HepG2 (cell line): ENCODE measurements around the gene RPS15A. TPM values are rescaled to one million over a fixed set of nuclear protein-coding genes. Genes with fewer than 3 reads are reported as not detected.

ENCODE experiments used
- AHDC1 ChIP-seq: sonication (generic); formaldehyde crosslinking; IDR thresholded peaks from 2 replicates; pipeline ENCODE4 v1.5.1; 2020; ENCODE audit warnings: mild to moderate bottlenecking, missing genetic modification reagents, borderline replicate concordance
- ARID5B ChIP-seq: IDR thresholded peaks from 2 replicates; pipeline ENCODE4 v1.4.0; 2020; ENCODE audit warnings: mild to moderate bottlenecking, missing genetic modification reagents
- FOXO1 ChIP-seq: sonication (generic); formaldehyde crosslinking; IDR thresholded peaks from 2 replicates; pipeline ENCODE4 v1.4.0; 2020; ENCODE audit warnings: missing genetic modification reagents
- KDM5B ChIP-seq: sonication (generic); formaldehyde crosslinking; IDR thresholded peaks from 2 replicates; pipeline ENCODE4 v1.4.0; 2020; ENCODE audit warnings: missing genetic modification reagents, mild to moderate bottlenecking, borderline replicate concordance
- MIER3 ChIP-seq: IDR thresholded peaks from 2 replicates; pipeline ENCODE4 v1.6.1; 2016; ENCODE audit warnings: missing compliant biosample characterization, borderline replicate concordance
- RBAK ChIP-seq: sonication (generic); formaldehyde crosslinking; IDR thresholded peaks from 2 replicates; pipeline ENCODE4 v1.5.1; 2020; ENCODE audit warnings: mild to moderate bottlenecking, missing genetic modification reagents
- RFX1 ChIP-seq: fragments of 450-650 bp; IDR thresholded peaks from 2 replicates; pipeline ENCODE4 v1.6.1; 2017
- TFAP4 ChIP-seq: sonication (generic); IDR thresholded peaks from 2 replicates; pipeline ENCODE4 v1.6.1; 2016; ENCODE audit warnings: low read depth, borderline replicate concordance
- TFDP1 ChIP-seq: IDR thresholded peaks from 2 replicates; pipeline ENCODE4 v1.6.1; 2016; ENCODE audit warnings: missing compliant biosample characterization, missing genetic modification reagents, borderline replicate concordance
- ZBTB34 ChIP-seq: sonication (generic); formaldehyde crosslinking; IDR thresholded peaks from 2 replicates; pipeline ENCODE4 v1.8.0; 2022; ENCODE audit warnings: mild to moderate bottlenecking, missing genetic modification reagents
- ZNF260 ChIP-seq: sonication (generic); formaldehyde crosslinking; IDR thresholded peaks from 2 replicates; pipeline ENCODE4 v1.4.0; 2020; ENCODE audit warnings: missing genetic modification reagents, low read depth, mild to moderate bottlenecking, borderline replicate concordance
- ZNF317 ChIP-seq: sonication (generic); formaldehyde crosslinking; IDR thresholded peaks from 2 replicates; pipeline ENCODE4 v1.5.0; 2020; ENCODE audit warnings: mild to moderate bottlenecking, missing genetic modification reagents
- ZNF570 ChIP-seq: sonication (generic); formaldehyde crosslinking; IDR thresholded peaks from 2 replicates; pipeline ENCODE4 v1.4.0; 2020; ENCODE audit warnings: mild to moderate bottlenecking, missing genetic modification reagents, borderline replicate concordance
- ZSCAN22 ChIP-seq: sonication (generic); formaldehyde crosslinking; IDR thresholded peaks from 2 replicates; pipeline ENCODE4 v1.4.0; 2020; ENCODE audit warnings: mild to moderate bottlenecking, missing genetic modification reagents
- polyA plus RNA-seq, 8 experiments: library from polyadenylated mRNA; depleted of rRNA in 3 of 8; stranded (reverse) in 7 of 8; unstranded in 1 of 8; fragments of >200 nt; fragmentation: Illumina TruSeq in 4 of 8; extraction: Trizol in 4 of 8; gene quantifications; 2 replicates each; pipeline versions ENCODE4 v1.2.1 to v1.2.3, GENCODE V29; 2011 to 2016; ENCODE audit warnings: low read depth in 4 of 8, missing spikeins in 1 of 8, mixed read lengths in 1 of 8; ENCODE audit not compliant: insufficient read depth in 1 of 8
- total RNA-seq, 5 experiments: library from RNA; depleted of rRNA; stranded (reverse); fragments of >200 nt; fragmentation: Illumina TruSeq; extraction: Trizol; gene quantifications; 2 replicates each; pipeline ENCODE4 v1.2.3, GENCODE V29; 2016; ENCODE audit warnings: low read depth in 1 of 5

Gene RPS15A
- total and polyA plus RNA-seq, 2 of the 13 experiments (the other 11 are each of a cell fraction or from before 2014, with no cell fraction given), result 5,489 to 9,457 TPM

GRCh38 chr16:18789850-18790706, at the start of gene RPS15A (continued):
- peak; percentile 57 for TF ChIP-seq ARID5B (CRISPR knock-in tag)
- TF ChIP-seq RBAK, result peak; percentile 84; the same call in 1 of the 2 replicates
- peak; percentile 76; the same call in 1 of the 2 replicates for TF ChIP-seq ZBTB34 (CRISPR knock-in tag)
- peak; percentile 96; the same call in 1 of the 2 replicates for TF ChIP-seq ZNF570 (CRISPR knock-in tag)
- peak; percentile 85 for TF ChIP-seq TFDP1
- peak; percentile 93 for TF ChIP-seq ZNF317
- peak; percentile 99 for TF ChIP-seq KDM5B (CRISPR knock-in tag)
- TF ChIP-seq FOXO1 (CRISPR knock-in tag), result peak; percentile 74
- no peak for TF ChIP-seq ZNF260 (CRISPR knock-in tag)
- TF ChIP-seq TFAP4, result no peak; the same call in 1 of the 2 replicates
- TF ChIP-seq ZSCAN22 (CRISPR knock-in tag), result no peak
- peak; percentile 96; the same call in 1 of the 2 replicates for TF ChIP-seq MIER3 (CRISPR knock-in tag)
- no peak for TF ChIP-seq RFX1
- peak; percentile 71 for TF ChIP-seq AHDC1 (CRISPR knock-in tag)
